Transverse colon (tissue), 4 donors: ENCODE measurements around the gene GLRX3. TPM values are rescaled to one million over a fixed set of nuclear protein-coding genes. Genes with fewer than 3 reads are reported as not detected.

Experiments used
- DNase-seq: peaks from one replicate; pipeline ENCODE4 v3.0.0-alpha.2; 2019
- H3K27ac ChIP-seq, 4 donors: fragments of 200-600 bp; sonication (generic); 2 replicates each; pipeline ENCODE4 v1.5.1; 2016 to 2018; ENCODE audit warnings: inconsistent platforms in 4 of 4
- H3K27me3 ChIP-seq: fragments of 200-600 bp; sonication (generic); 2 replicates; pipeline ENCODE4 v1.5.1; 2017; ENCODE audit warnings: inconsistent platforms
- H3K36me3 ChIP-seq, 4 donors: fragments of 200-600 bp; sonication (generic); 2 replicates each; pipeline ENCODE4 v1.5.1; 2017 to 2019; ENCODE audit warnings: inconsistent platforms in 4 of 4
- H3K4me1 ChIP-seq, 4 donors: fragments of 200-600 bp; sonication (generic); 2 replicates each; pipeline ENCODE4 v1.5.1; 2017 to 2020; ENCODE audit warnings: inconsistent platforms in 4 of 4
- H3K4me3 ChIP-seq, 4 donors: fragments of 200-600 bp; sonication (generic); 1 replicate in 1 of 4; 2 replicates in 3 of 4; pipeline versions ENCODE4 v1.5.1 to v1.6.1; 2017 to 2019; ENCODE audit warnings: inconsistent platforms in 4 of 4
- H3K9me3 ChIP-seq, 2 donors: fragments of 200-600 bp; sonication (generic); 2 replicates each; pipeline ENCODE4 v1.5.1; 2017 to 2019; ENCODE audit warnings: inconsistent platforms in 2 of 2
- EP300 ChIP-seq: sonication (generic); formaldehyde crosslinking; IDR thresholded peaks from one replicate; pipeline ENCODE4 v1.6.1; 2017; ENCODE audit warnings: antibody characterized with exemption, low read depth
- POLR2A ChIP-seq: fragments of 450-650 bp; IDR thresholded peaks from one replicate; pipeline ENCODE4 v1.6.1; 2016; ENCODE audit warnings: antibody characterized with exemption, mild to moderate bottlenecking, moderate library complexity
- POLR2AphosphoS5 ChIP-seq, 3 donors: sonication (generic); formaldehyde crosslinking; IDR thresholded peaks; one replicate each; pipeline ENCODE4 v1.6.1; 2016; ENCODE audit warnings: antibody characterized with exemption in 3 of 3
- WGBS, 2 donors: methylation state at CpG; one replicate each; pipeline ENCODE4 v1.1.5; 2018; ENCODE audit warnings: low coverage in 1 of 2; 5-methylcytosine and 5-hydroxymethylcytosine counted together
- in situ Hi-C, 4 donors: fragments of 200-750 bp; cut with MboI; loops; one replicate each; pipeline versions ENCODE4 v1.15.0 to v1.15.1; 2017; ENCODE audit warnings: low sequenced_read_pairs in 3 of 4, low pct_ligation_motif_present in 1 of 4, low pct_unique_long_range_greater_than_20kb in 1 of 4
- intact Hi-C: fragments of 100-400 bp; cut with DNase I; formaldehyde crosslinking; loops from one replicate; pipeline ENCODE4 v1.15.1; 2023; ENCODE audit warnings: low total_unique reads
- total RNA-seq, 4 donors: library from RNA; depleted of rRNA; stranded (reverse); fragments of >200 nt; gene quantifications; one replicate each; pipeline ENCODE4 v1.1.0, GENCODE V29; 2016
- TF ChIP-seq, protein P1 (sequence below), 5 experiments: fragments of 200-600 bp in 3 of 5; fragments of 450-650 bp in 2 of 5; sonication (generic) in 3 of 5; IDR thresholded peaks; 1 replicate in 2 of 5; 2 replicates in 3 of 5; pipeline ENCODE4 v1.5.1; 2016 to 2017; ENCODE audit warnings: antibody characterized with exemption in 5 of 5, inconsistent platforms in 3 of 5, mild to moderate bottlenecking in 2 of 5, moderate library complexity in 1 of 5

GLRX3 gene
- total RNA-seq, 4 donors from 2014 or later: 32.7 to 38.2 (median 34.3) TPM

DNA sequence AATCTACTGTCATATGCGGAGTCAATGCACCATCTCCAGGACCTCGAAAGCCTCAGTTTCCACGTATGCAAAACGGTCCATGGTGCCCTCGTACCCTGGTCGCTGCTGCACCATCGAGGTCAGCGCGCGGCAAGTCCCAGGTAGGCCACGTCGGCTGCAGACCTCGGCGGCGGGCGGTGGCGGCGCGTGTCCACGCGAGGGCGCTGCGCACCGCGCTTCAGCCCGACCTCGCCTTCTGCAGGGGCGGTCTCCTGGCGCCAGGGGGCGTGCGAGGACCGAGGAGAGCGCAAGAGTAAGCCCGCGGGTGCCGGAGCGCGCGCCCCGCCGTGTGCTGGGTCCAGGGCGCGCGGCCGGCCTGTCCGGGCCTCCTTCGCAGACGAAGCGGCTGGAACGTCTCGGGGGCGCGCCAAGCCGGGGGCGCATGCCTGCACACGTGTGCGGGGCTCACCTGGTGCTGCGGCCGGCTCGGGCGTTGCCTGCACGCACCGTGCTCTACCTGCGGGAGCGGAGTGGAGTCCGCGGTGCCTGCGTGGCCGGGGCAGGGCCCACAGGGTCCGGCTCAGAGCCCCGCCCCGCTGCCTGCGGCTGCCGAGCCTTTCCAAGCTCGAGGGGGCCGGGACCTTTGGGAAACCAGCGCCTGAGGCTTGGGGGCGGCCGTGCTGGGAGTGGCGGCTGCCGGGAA is 54.0 kb downstream of the GLRX3 start:
- no peaks in the 10 kb centered on the region for H3K9me3 ChIP-seq
- H3K27me3 ChIP-seq: peaks cover 8% of the 10 kb centered on the region
- H3K4me3 ChIP-seq: peak overlapping the region; percentile 42 to 67 (median 60)
- 2% methylated on average over 36 of the region's 81 CpGs; no CpG with 5 or more reads in 1 of the 2 donors for WGBS, 2 donors
- H3K27ac ChIP-seq: peak overlapping the region in 1 of 4 donors; percentile 42
- in situ Hi-C loops (loop anchor here in 2 of 4 donors (25.0 kb wide), 2 partner anchors 1597 to 1697 kb away; no protein-coding TSS in a partner anchor), intact Hi-C loops (no loop called here)
- no peaks in the 10 kb centered on the region for H3K36me3 ChIP-seq
- peak in 2 of 3 donors; percentile 9 to 44 for TF ChIP-seq POLR2AphosphoS5 (IDR thresholded peaks at IDR 0.05)
- TF ChIP-seq POLR2A: no peak
- TF ChIP-seq, protein P1, sequence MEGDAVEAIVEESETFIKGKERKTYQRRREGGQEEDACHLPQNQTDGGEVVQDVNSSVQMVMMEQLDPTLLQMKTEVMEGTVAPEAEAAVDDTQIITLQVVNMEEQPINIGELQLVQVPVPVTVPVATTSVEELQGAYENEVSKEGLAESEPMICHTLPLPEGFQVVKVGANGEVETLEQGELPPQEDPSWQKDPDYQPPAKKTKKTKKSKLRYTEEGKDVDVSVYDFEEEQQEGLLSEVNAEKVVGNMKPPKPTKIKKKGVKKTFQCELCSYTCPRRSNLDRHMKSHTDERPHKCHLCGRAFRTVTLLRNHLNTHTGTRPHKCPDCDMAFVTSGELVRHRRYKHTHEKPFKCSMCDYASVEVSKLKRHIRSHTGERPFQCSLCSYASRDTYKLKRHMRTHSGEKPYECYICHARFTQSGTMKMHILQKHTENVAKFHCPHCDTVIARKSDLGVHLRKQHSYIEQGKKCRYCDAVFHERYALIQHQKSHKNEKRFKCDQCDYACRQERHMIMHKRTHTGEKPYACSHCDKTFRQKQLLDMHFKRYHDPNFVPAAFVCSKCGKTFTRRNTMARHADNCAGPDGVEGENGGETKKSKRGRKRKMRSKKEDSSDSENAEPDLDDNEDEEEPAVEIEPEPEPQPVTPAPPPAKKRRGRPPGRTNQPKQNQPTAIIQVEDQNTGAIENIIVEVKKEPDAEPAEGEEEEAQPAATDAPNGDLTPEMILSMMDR (IDR thresholded peaks at IDR 0.05): peak in 4 of 5 experiments; percentile 81 to 100 (median 98)
- no peak for TF ChIP-seq EP300
- peak; percentile 91 for DNase-seq
- peaks cover 6 to 9% (median 6%) of the 10 kb centered on the region in 4 donors for H3K4me1 ChIP-seq

DNA sequence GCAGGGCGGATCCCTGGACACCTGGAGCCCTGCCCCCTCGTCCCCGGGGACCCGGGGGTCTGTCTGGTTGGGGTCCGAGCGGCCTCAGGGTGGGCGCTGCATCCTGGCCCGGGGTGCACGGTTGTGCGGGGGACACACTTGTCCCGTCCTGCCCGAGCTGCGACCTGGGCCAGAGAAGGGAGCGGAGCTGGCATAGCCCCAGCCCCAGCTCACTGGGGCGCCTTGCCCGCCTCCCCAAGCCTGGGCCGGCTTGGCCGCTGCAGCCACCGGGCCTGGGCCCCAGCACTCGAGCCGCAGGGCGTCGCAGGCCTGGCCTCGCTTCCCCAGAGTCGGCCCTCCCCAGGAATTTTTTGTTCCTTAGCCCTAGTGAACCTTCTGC is 54.5 kb downstream of the GLRX3 start:
- Histone ChIP-seq H3K4me3 (peak overlapping the region; percentile 42 to 67 (median 60)), H3K4me1 (peaks cover 6 to 9% (median 6%) of the 10 kb centered on the region in 4 donors), H3K27ac (peak overlapping the region in 1 of 4 donors; percentile 42), H3K36me3 (no peaks in the 10 kb centered on the region), H3K9me3 (no peaks in the 10 kb centered on the region), H3K27me3 (peaks cover 8% of the 10 kb centered on the region)
- WGBS, 2 donors: 27% methylated on average over 23 of the region's 25 CpGs; no CpG with 5 or more reads in 1 of the 2 donors
- TF ChIP-seq, protein P1 (IDR thresholded peaks at IDR 0.05): no peak
- TF ChIP-seq EP300 (no peak), POLR2A (no peak), POLR2AphosphoS5 (IDR thresholded peaks at IDR 0.05) (no peak)
- peak; percentile 28 for DNase-seq
- intact Hi-C loops: no loop called here
- in situ Hi-C loops: loop anchor here in 2 of 4 donors (25.0 kb wide), 2 partner anchors 1597 to 1697 kb away; no protein-coding TSS in a partner anchor

DNA sequence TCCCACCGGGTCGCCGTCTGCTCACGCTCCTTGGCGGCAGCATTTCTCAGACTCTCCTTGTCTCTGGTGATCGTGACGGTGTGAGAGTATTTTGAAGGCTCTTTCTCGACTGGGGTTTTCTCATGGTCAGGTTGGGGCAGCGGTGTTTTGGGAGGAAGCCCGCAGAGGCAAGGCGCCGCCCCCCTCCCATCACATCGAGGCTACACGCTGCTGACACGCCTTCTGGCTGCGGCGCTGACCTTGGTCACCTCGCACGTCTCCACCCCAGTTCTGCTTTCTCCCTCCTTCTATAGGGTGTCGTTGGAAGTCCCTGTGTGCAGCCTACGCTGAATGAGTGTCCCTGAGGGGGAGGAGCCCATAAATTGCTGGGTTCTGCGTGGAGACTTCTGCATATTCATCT is 55.2 kb downstream of the GLRX3 start:
- WGBS, 2 donors: 60 to 90% methylated on average over 1 to 22 of the region's 22 CpGs
- Histone ChIP-seq H3K4me3 (no peak overlapping the region), H3K36me3 (no peaks in the 10 kb centered on the region), H3K27ac (no peak overlapping the region), H3K27me3 (peaks cover 8% of the 10 kb centered on the region), H3K9me3 (no peaks in the 10 kb centered on the region), H3K4me1 (peaks cover 6 to 9% (median 6%) of the 10 kb centered on the region in 4 donors)
- TF ChIP-seq, protein P1 (IDR thresholded peaks at IDR 0.05): no peak
- no peak for TF ChIP-seq POLR2A
- TF ChIP-seq EP300: no peak
- TF ChIP-seq POLR2AphosphoS5 (IDR thresholded peaks at IDR 0.05): no peak
- no peak for DNase-seq
- in situ Hi-C loops (loop anchor here in 2 of 4 donors (25.0 kb wide), 2 partner anchors 1596 to 1696 kb away; no protein-coding TSS in a partner anchor), intact Hi-C loops (no loop called here)

DNA sequence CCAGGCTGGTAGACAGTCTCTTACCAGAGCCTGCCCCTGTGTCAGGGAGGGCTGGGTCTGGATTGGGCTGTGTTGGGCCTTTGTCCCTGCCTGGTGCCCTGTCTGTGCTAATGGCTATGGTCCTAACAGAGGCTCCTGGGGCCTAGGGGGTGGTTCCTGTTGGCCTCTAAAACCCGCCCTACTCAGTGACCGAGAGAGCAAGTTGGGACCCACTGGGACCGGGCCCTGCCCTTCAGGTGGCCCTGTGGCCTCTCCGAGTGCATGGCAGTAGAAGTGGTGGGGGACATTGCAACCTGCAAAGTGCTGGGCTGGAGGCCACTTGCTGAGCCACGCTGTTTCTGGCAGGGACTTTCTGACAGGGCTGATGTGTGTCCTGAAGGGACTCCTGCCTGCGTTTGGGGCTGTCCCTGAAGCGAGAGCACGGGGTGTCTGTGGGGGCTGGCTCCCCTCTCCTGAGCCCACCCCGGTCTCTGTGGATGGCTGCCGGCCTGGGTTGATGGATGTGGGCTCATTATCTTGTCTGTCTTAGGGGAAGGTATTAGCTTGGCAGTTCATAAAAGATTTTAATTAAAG is 56.2 kb downstream of the GLRX3 start:
- TF ChIP-seq, protein P1 (IDR thresholded peaks at IDR 0.05): no peak
- TF ChIP-seq POLR2A (no peak), EP300 (no peak), POLR2AphosphoS5 (IDR thresholded peaks at IDR 0.05) (no peak)
- peaks cover 6 to 9% (median 6%) of the 10 kb centered on the region in 4 donors for H3K4me1 ChIP-seq
- intact Hi-C loops (no loop called here), in situ Hi-C loops (loop anchor here in 2 of 4 donors (25.0 kb wide), 2 partner anchors 1595 to 1695 kb away; no protein-coding TSS in a partner anchor)
- no peaks in the 10 kb centered on the region for H3K36me3 ChIP-seq
- 90% methylated on average over 8 of the region's 10 CpGs; no CpG with 5 or more reads in 1 of the 2 donors for WGBS, 2 donors
- no peak overlapping the region for H3K4me3 ChIP-seq
- no peak for DNase-seq
- no peak overlapping the region for H3K27ac ChIP-seq
- H3K9me3 ChIP-seq: no peaks in the 10 kb centered on the region
- peaks cover 8% of the 10 kb centered on the region for H3K27me3 ChIP-seq
